WTC11 (cell line): Measurements from ENCODE around the gene NCOA1. TPM values are rescaled to one million over a fixed set of nuclear protein-coding genes. Genes with fewer than 3 reads are reported as not detected.

ENCODE experiments used
- ATAC-seq: fragments of 200-7000 bp; cut with Tn5 transposase; 2 replicates; pipeline ENCODE4 v1.10.0; 2021; ENCODE audit warnings: mild to moderate bottlenecking, moderate library complexity
- CTCF ChIA-PET: fragments of 300-600 bp; sonication (Branson Sonifier 250); formaldehyde crosslinking; loops from one replicate; lab custom pipeline; 2021; ENCODE audit warnings: antibody characterized with exemption; lab: Charles Lee
- POLR2A ChIA-PET: fragments of 350-600 bp; sonication (Branson Sonifier 250); formaldehyde crosslinking; loops from one replicate; lab custom pipeline; 2021; ENCODE audit warnings: antibody characterized with exemption; lab: Charles Lee
- DNase-seq: peaks from one replicate; pipeline ENCODE4 v3.0.0; 2021; ENCODE audit warnings: low spot score
- H3K27ac Mint-ChIP-seq: 2 replicates; pipeline ENCODE4 v1.8.0; 2021; ENCODE audit warnings: mixed read lengths
- H3K27me3 Mint-ChIP-seq: 2 replicates; pipeline ENCODE4 v1.8.0; 2021; ENCODE audit warnings: low read depth, mild to moderate bottlenecking, moderate library complexity, mixed read lengths
- H3K36me3 Mint-ChIP-seq: 2 replicates; pipeline ENCODE4 v1.8.0; 2021; ENCODE audit warnings: mixed read lengths
- H3K4me1 Mint-ChIP-seq: 2 replicates; pipeline ENCODE4 v1.8.0; 2022; ENCODE audit warnings: mixed read lengths
- H3K4me3 Mint-ChIP-seq: 2 replicates; pipeline ENCODE4 v1.8.0; 2021; ENCODE audit warnings: mild to moderate bottlenecking, moderate library complexity, mixed read lengths
- H3K9me3 Mint-ChIP-seq: 2 replicates; pipeline ENCODE4 v1.8.0; 2021; ENCODE audit warnings: mixed read lengths
- ATF1 ChIP-seq: sonication (generic); formaldehyde crosslinking; IDR thresholded peaks from 2 replicates; pipeline ENCODE4 v1.8.1; 2023; ENCODE audit warnings: mild to moderate bottlenecking, moderate library complexity, missing genetic modification reagents
- CREB1 ChIP-seq: sonication (generic); formaldehyde crosslinking; IDR thresholded peaks from 2 replicates; pipeline ENCODE4 v1.8.0; 2023; ENCODE audit warnings: mild to moderate bottlenecking, missing genetic modification reagents
- EMX1 ChIP-seq: fragments of 250-450 bp; sonication (Bioruptor Pico); IDR thresholded peaks from 2 replicates; pipeline ENCODE4 v1.8.0; 2021; ENCODE audit warnings: mild to moderate bottlenecking
- ESRRA ChIP-seq: sonication (generic); formaldehyde crosslinking; IDR thresholded peaks from 2 replicates; pipeline ENCODE4 v1.8.1; 2022; ENCODE audit warnings: mild to moderate bottlenecking, missing genetic modification reagents, borderline replicate concordance
- GRHL2 ChIP-seq: fragments of 250-450 bp; sonication (Bioruptor Pico); IDR thresholded peaks from 2 replicates; pipeline ENCODE4 v1.8.0; 2022; ENCODE audit warnings: mild to moderate bottlenecking, moderate library complexity; ENCODE audit not compliant: insufficient replicate concordance, severe bottlenecking
- MXD4 ChIP-seq: fragments of 250-450 bp; sonication (Bioruptor Pico); IDR thresholded peaks from 2 replicates; pipeline ENCODE4 v1.8.0; 2021; ENCODE audit warnings: mild to moderate bottlenecking, moderate library complexity, borderline replicate concordance
- NR1H2 ChIP-seq: sonication (generic); formaldehyde crosslinking; IDR thresholded peaks from 2 replicates; pipeline ENCODE4 v1.9.0; 2021; ENCODE audit warnings: mild to moderate bottlenecking, moderate library complexity, missing genetic modification reagents
- NR2C2 ChIP-seq: sonication (generic); formaldehyde crosslinking; IDR thresholded peaks from 2 replicates; pipeline ENCODE4 v1.8.0; 2022; ENCODE audit warnings: mild to moderate bottlenecking, missing genetic modification reagents
- NR3C1 ChIP-seq: sonication (generic); formaldehyde crosslinking; conservative IDR thresholded peaks from 2 replicates; pipeline ENCODE4 v1.8.1; 2023; ENCODE audit warnings: low read depth, mild to moderate bottlenecking, missing genetic modification reagents
- TCF7 ChIP-seq: sonication (generic); formaldehyde crosslinking; IDR thresholded peaks from 2 replicates; pipeline ENCODE4 v1.8.0; 2022; ENCODE audit warnings: mild to moderate bottlenecking, low read depth, missing genetic modification reagents, moderate library complexity
- TP53 ChIP-seq: sonication (generic); formaldehyde crosslinking; IDR thresholded peaks from 2 replicates; pipeline ENCODE4 v1.8.1; 2023; ENCODE audit warnings: mild to moderate bottlenecking, missing genetic modification reagents
- ZBTB21 ChIP-seq: sonication (generic); formaldehyde crosslinking; IDR thresholded peaks from 2 replicates; pipeline ENCODE4 v1.8.1; 2023; ENCODE audit warnings: mild to moderate bottlenecking, missing genetic modification reagents, borderline replicate concordance
- ZNF317 ChIP-seq: sonication (generic); formaldehyde crosslinking; IDR thresholded peaks from 2 replicates; pipeline ENCODE4 v1.8.1; 2023; ENCODE audit warnings: low read depth, mild to moderate bottlenecking, moderate library complexity, missing genetic modification reagents, borderline replicate concordance
- total RNA-seq: library from RNA; stranded (reverse); gene quantifications from 3 replicates; pipeline ENCODE4 v1.2.3, GENCODE V29; 2021
- TF ChIP-seq, protein P1 (sequence below): fragments of 250-450 bp; sonication (Bioruptor Pico); IDR thresholded peaks from 2 replicates; pipeline ENCODE4 v1.8.0; 2021; ENCODE audit warnings: mild to moderate bottlenecking
- TF ChIP-seq, protein P2 (sequence below): sonication (generic); formaldehyde crosslinking; IDR thresholded peaks from 2 replicates; pipeline ENCODE4 v1.8.1; 2023; ENCODE audit warnings: mild to moderate bottlenecking, missing genetic modification reagents, borderline replicate concordance
- TF ChIP-seq, protein P3 (sequence below): fragments of 200-600 bp; IDR thresholded peaks from 2 replicates; pipeline ENCODE4 v1.8.0; 2022; ENCODE audit warnings: antibody characterized with exemption
- TF ChIP-seq, protein P4 (sequence below): fragments of 250-450 bp; sonication (Bioruptor Pico); conservative IDR thresholded peaks from 2 replicates; pipeline ENCODE4 v1.9.0; 2021; ENCODE audit warnings: mild to moderate bottlenecking
- TF ChIP-seq, protein P5 (sequence below): sonication (generic); formaldehyde crosslinking; IDR thresholded peaks from 2 replicates; pipeline ENCODE4 v1.8.0; 2022; ENCODE audit warnings: mild to moderate bottlenecking, missing genetic modification reagents
- TF ChIP-seq, protein P6 (sequence below): sonication (generic); formaldehyde crosslinking; conservative IDR thresholded peaks from 2 replicates; pipeline ENCODE4 v1.8.1; 2023; ENCODE audit warnings: mild to moderate bottlenecking, low read depth, missing genetic modification reagents, moderate library complexity

Gene NCOA1
- total RNA-seq, 1 experiment from 2014 or later = 16.9 TPM

DNA sequence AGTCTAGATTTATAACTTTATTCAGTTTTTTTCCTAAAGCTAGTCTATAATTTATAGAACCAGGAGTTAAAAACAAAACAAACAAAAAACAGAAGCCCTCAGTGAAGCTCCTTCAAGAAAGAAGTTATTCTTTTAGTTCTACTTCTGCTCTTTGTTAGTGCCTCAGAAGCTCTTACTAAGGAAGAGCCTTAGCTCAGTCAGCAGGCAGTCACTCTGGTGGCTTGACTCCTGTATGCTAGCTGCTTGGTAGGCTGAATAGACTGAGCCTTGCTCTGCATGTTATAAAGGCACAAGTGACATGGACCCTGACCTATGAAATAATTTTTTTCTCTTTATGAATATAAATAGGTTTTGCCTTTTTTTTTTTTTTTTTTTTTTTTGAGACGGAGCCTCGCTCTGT, 24.8 kb downstream of the NCOA1 start (continued):
- TF ChIP-seq, protein P1, sequence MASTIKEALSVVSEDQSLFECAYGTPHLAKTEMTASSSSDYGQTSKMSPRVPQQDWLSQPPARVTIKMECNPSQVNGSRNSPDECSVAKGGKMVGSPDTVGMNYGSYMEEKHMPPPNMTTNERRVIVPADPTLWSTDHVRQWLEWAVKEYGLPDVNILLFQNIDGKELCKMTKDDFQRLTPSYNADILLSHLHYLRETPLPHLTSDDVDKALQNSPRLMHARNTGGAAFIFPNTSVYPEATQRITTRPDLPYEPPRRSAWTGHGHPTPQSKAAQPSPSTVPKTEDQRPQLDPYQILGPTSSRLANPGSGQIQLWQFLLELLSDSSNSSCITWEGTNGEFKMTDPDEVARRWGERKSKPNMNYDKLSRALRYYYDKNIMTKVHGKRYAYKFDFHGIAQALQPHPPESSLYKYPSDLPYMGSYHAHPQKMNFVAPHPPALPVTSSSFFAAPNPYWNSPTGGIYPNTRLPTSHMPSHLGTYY (CRISPR knock-in tag) = no peak
- TF ChIP-seq NR3C1 = no peak

DNA sequence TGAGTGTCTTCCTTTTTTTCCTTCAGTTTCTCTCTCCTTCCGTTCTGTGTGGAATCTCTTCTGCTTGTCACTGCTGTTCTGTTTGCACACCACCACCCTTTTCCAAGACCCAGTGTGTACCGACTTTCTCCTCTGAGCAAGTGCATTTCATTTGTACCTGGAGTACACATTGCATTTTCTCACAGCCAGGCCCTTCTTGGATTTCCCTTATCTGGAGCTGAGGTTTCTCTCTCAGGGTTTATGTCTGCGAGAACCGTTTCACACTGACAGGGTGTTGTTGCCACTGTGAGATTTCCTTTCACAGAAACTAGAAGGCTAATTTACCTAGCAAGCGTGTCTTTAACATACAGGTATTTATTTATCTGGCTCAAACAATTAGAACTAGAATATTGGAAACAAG, 26.2 kb downstream of the NCOA1 start:
- TF ChIP-seq NR2C2 (no peak), EMX1 (CRISPR knock-in tag) (no peak), NR1H2 (CRISPR knock-in tag) (no peak), CREB1 (no peak), TCF7 (CRISPR knock-in tag) (no peak), ATF1 (CRISPR knock-in tag) (no peak), MXD4 (CRISPR knock-in tag) (no peak), GRHL2 (CRISPR knock-in tag) (no peak), ZBTB21 (CRISPR knock-in tag) (no peak), TP53 (CRISPR knock-in tag) (no peak), ESRRA (no peak), ZNF317 (no peak)
- TF ChIP-seq, protein P2, sequence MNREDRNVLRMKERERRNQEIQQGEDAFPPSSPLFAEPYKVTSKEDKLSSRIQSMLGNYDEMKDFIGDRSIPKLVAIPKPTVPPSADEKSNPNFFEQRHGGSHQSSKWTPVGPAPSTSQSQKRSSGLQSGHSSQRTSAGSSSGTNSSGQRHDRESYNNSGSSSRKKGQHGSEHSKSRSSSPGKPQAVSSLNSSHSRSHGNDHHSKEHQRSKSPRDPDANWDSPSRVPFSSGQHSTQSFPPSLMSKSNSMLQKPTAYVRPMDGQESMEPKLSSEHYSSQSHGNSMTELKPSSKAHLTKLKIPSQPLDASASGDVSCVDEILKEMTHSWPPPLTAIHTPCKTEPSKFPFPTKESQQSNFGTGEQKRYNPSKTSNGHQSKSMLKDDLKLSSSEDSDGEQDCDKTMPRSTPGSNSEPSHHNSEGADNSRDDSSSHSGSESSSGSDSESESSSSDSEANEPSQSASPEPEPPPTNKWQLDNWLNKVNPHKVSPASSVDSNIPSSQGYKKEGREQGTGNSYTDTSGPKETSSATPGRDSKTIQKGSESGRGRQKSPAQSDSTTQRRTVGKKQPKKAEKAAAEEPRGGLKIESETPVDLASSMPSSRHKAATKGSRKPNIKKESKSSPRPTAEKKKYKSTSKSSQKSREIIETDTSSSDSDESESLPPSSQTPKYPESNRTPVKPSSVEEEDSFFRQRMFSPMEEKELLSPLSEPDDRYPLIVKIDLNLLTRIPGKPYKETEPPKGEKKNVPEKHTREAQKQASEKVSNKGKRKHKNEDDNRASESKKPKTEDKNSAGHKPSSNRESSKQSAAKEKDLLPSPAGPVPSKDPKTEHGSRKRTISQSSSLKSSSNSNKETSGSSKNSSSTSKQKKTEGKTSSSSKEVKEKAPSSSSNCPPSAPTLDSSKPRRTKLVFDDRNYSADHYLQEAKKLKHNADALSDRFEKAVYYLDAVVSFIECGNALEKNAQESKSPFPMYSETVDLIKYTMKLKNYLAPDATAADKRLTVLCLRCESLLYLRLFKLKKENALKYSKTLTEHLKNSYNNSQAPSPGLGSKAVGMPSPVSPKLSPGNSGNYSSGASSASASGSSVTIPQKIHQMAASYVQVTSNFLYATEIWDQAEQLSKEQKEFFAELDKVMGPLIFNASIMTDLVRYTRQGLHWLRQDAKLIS (CRISPR knock-in tag) = no peak
- TF ChIP-seq, protein P3, sequence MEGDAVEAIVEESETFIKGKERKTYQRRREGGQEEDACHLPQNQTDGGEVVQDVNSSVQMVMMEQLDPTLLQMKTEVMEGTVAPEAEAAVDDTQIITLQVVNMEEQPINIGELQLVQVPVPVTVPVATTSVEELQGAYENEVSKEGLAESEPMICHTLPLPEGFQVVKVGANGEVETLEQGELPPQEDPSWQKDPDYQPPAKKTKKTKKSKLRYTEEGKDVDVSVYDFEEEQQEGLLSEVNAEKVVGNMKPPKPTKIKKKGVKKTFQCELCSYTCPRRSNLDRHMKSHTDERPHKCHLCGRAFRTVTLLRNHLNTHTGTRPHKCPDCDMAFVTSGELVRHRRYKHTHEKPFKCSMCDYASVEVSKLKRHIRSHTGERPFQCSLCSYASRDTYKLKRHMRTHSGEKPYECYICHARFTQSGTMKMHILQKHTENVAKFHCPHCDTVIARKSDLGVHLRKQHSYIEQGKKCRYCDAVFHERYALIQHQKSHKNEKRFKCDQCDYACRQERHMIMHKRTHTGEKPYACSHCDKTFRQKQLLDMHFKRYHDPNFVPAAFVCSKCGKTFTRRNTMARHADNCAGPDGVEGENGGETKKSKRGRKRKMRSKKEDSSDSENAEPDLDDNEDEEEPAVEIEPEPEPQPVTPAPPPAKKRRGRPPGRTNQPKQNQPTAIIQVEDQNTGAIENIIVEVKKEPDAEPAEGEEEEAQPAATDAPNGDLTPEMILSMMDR = no peak
- TF ChIP-seq, protein P4, sequence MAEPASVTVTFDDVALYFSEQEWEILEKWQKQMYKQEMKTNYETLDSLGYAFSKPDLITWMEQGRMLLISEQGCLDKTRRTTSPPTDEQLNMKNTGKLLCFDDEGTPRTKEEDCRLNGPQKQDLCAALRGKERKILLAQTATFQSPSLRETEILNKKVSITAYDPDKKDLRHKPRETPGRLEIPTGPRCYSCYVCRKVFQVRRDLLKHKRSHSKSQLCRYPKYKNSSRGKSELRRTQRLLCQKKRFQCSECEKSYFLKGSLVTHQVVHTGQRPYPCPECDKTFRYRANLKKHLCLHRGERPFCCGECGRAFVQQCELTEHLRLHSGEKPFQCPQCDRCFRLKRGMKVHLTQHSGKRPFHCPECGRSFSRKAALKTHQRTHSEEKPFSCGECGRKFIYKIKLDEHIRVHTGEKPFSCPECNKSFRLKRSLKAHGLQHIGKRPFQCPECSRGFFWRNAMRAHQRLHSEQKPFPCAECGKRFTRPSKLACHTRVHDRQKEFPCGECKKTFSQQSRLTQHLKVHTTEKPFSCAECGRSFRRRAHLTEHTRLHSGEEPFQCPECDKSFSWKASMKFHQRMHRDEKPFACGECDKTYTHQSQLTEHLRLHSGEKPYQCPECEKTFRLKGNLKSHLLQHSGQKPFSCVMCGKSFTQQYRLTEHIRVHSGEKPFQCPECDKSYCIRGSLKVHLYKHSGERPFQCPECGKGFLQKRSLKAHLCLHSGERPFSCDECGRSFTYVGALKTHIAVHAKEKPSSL (CRISPR knock-in tag) = no peak
- TF ChIP-seq, protein P5, sequence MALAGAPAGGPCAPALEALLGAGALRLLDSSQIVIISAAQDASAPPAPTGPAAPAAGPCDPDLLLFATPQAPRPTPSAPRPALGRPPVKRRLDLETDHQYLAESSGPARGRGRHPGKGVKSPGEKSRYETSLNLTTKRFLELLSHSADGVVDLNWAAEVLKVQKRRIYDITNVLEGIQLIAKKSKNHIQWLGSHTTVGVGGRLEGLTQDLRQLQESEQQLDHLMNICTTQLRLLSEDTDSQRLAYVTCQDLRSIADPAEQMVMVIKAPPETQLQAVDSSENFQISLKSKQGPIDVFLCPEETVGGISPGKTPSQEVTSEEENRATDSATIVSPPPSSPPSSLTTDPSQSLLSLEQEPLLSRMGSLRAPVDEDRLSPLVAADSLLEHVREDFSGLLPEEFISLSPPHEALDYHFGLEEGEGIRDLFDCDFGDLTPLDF (CRISPR knock-in tag) = no peak
- TF ChIP-seq, protein P6, sequence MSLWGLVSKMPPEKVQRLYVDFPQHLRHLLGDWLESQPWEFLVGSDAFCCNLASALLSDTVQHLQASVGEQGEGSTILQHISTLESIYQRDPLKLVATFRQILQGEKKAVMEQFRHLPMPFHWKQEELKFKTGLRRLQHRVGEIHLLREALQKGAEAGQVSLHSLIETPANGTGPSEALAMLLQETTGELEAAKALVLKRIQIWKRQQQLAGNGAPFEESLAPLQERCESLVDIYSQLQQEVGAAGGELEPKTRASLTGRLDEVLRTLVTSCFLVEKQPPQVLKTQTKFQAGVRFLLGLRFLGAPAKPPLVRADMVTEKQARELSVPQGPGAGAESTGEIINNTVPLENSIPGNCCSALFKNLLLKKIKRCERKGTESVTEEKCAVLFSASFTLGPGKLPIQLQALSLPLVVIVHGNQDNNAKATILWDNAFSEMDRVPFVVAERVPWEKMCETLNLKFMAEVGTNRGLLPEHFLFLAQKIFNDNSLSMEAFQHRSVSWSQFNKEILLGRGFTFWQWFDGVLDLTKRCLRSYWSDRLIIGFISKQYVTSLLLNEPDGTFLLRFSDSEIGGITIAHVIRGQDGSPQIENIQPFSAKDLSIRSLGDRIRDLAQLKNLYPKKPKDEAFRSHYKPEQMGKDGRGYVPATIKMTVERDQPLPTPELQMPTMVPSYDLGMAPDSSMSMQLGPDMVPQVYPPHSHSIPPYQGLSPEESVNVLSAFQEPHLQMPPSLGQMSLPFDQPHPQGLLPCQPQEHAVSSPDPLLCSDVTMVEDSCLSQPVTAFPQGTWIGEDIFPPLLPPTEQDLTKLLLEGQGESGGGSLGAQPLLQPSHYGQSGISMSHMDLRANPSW (CRISPR knock-in tag) = no peak
- ATAC-seq = no peak
- Mint-ChIP-seq H3K27me3 (no peaks in the 10 kb centered on the region), H3K4me3 (no peak overlapping the region), H3K9me3 (peaks cover 9% of the 10 kb centered on the region; the same call in 1 of the 2 replicates), H3K27ac (peak overlapping the region; percentile 39), H3K4me1 (peaks cover 3% of the 10 kb centered on the region), H3K36me3 (no peaks in the 10 kb centered on the region)
- DNase-seq = no peak
- POLR2A ChIA-PET = no interaction called here
- CTCF ChIA-PET = interaction anchor here (0.8 kb wide), 1 partner anchor 27 kb away, joined by 3 read pairs; no protein-coding TSS in a partner anchor
